PFSK-1 (cell line): Measurements from ENCODE around the gene LYL1.

Experiments
- POLR2AphosphoS5 ChIP-seq: IDR thresholded peaks from 2 replicates; pipeline ENCODE4 v1.6.1; 2012; ENCODE audit warnings: low read depth, mild to moderate bottlenecking, control low read depth, low read length, moderate library complexity
- SIN3A ChIP-seq: IDR thresholded peaks from 2 replicates; pipeline ENCODE4 v1.6.1; 2012; ENCODE audit warnings: mild to moderate bottlenecking, low read length, moderate library complexity, borderline replicate concordance; ENCODE audit not compliant: insufficient read depth
- TF ChIP-seq, protein P1 (sequence below), 2 experiments: IDR thresholded peaks; 2 replicates each; pipeline versions ENCODE4 v1.6.1 to v1.8.0; 2011 to 2012; ENCODE audit warnings: low read depth in 2 of 2, low read length in 2 of 2, control low read depth in 1 of 2, inconsistent platforms in 1 of 2, mild to moderate bottlenecking in 1 of 2, moderate library complexity in 1 of 2; ENCODE audit not compliant: insufficient read depth in 1 of 2

DNA sequence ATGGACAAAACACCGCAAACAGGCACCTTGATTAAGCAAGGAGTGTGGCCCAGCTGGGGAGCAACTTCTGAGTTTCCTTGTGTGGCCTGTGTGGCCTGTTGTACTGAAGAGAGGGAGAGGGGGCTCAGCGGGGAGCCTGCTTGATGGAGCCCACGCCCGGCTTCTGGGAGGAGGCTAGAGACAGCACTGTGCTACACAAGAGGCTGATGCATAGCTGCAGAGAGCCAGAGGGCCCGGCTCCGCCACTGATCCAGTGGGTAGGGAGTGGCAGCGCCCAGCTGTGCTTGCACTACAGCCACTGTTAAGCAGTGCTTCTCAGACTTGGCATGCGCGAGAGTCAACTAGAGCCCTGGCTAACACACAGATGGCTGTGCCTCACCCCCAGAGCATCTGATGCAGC, 19.0 kb downstream of the LYL1 start:
- TF ChIP-seq SIN3A (no peak), POLR2AphosphoS5 (no peak)
- TF ChIP-seq, protein P1, sequence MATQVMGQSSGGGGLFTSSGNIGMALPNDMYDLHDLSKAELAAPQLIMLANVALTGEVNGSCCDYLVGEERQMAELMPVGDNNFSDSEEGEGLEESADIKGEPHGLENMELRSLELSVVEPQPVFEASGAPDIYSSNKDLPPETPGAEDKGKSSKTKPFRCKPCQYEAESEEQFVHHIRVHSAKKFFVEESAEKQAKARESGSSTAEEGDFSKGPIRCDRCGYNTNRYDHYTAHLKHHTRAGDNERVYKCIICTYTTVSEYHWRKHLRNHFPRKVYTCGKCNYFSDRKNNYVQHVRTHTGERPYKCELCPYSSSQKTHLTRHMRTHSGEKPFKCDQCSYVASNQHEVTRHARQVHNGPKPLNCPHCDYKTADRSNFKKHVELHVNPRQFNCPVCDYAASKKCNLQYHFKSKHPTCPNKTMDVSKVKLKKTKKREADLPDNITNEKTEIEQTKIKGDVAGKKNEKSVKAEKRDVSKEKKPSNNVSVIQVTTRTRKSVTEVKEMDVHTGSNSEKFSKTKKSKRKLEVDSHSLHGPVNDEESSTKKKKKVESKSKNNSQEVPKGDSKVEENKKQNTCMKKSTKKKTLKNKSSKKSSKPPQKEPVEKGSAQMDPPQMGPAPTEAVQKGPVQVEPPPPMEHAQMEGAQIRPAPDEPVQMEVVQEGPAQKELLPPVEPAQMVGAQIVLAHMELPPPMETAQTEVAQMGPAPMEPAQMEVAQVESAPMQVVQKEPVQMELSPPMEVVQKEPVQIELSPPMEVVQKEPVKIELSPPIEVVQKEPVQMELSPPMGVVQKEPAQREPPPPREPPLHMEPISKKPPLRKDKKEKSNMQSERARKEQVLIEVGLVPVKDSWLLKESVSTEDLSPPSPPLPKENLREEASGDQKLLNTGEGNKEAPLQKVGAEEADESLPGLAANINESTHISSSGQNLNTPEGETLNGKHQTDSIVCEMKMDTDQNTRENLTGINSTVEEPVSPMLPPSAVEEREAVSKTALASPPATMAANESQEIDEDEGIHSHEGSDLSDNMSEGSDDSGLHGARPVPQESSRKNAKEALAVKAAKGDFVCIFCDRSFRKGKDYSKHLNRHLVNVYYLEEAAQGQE (IDR thresholded peaks at IDR 0.05; ENCODE audit: insufficient read depth in 1 of 2, low read depth in 2 of 2, low read length in 2 of 2), result no peak
